ENCODE data around the gene ZNF418.
"Not testable (repeated sequence)": the region's sequence is repeated elsewhere in the genome, so short reads cannot be mapped to it uniquely, and the experiment has no call there.

The ZNF418 gene

DNA sequence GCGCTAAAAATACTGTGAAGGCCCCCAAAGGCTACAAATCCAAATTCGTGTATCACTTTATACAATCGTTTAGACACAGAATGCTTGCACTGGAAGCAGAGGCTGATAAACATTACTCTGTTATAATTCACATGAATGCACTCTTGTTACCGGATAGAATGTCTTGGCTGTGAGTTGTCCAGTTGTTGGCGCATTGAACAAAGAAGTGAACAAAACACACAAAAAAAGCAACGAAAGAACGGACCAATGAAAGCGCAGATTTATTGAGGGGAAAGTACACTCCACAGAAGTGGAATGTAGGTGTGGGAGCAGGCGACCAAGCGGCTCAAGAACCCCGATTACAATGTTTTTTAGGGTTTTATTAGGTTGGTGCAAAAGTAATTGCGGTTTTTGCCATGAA is 529 bp upstream of the ZNF418 start:
- no peak for DNase-seq (ENCODE audit: low read depth in 1 of 2, low spot score in 1 of 2)
- no peak for TF ChIP-seq JUND (IDR thresholded peaks at IDR 0.05; ENCODE audit: low read depth)
- in situ Hi-C loops (cut with HindIII; ENCODE audit: low pct_unique_long_range_greater_than_20kb, low sequenced_read_pairs): no loop called here

DNA sequence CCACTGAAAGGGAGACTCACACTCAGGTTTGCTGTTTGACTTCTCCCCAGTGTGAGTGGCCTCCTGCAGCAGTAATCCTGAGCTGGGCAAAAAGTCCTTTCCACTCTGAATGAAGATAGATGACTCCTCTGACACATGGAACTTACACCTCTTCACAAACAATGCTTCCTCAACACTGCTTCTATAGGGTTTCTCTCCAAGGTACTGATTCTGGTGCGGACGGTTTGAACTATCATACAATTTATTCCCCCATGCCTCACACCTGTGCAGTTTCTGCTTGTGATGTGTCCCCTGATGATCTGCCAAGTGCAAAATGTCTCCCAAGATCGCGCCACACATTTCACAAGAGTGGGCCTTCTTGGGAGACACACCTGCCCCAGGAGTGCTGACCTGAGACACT is 7.6 kb downstream of the ZNF418 start:
- in situ Hi-C loops (cut with HindIII; ENCODE audit: low pct_unique_long_range_greater_than_20kb, low sequenced_read_pairs): no loop called here
- no peak for DNase-seq (ENCODE audit: low read depth in 1 of 2, low spot score in 1 of 2)
- TF ChIP-seq JUND (IDR thresholded peaks at IDR 0.05; ENCODE audit: low read depth): no peak

DNA sequence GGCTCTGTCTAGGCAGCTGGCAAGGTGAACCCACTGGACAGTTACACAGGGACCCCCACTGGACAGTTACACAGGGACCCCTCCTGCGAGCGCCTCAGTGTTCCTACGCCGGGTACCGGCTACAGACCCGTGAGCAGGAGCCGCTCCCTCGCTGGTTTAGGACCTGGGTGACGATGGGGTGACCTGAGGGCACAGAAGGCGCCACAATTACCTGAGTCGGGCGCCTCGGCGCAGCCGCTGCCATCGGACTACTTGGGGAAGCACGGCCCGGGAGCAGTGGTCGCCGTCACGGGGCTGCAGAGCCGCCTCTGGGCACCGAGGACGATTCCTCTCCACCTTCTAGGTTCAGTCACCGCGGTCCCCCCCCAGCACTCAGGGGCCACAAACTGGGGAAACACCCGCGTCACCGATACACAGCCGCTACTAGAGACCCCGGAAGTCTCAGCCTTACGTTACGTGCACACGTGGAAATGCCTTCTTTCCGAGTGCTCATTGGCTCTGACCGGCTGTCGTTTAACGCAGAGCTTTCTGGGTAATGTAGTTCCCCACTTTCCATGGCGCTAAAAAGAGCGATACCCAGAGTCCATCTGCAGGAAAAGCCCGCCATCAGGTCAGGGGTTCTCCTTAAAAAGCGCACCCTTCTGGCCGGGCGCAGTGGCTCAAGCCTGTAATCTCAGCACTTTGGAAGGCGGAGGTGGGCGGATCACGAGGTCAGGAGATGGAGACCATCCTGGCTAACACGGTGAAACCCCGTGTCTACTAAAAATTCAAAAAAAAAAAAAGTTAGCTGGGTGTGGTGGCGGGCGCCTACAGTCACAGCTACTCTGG is 18.8 kb downstream of the ZNF418 start, which contains the start of gene ZNF417:
TSS of gene ZNF417 (minus strand) at position 425 of the 828 bp plus-strand sequence. CDS start at position 244, 181 bp downstream.
- DNase-seq (ENCODE audit: low read depth in 1 of 2, low spot score in 1 of 2): peak; percentile 72 to 93
- in situ Hi-C loops (cut with HindIII; ENCODE audit: low pct_unique_long_range_greater_than_20kb, low sequenced_read_pairs): not testable (repeated sequence)

DNA sequence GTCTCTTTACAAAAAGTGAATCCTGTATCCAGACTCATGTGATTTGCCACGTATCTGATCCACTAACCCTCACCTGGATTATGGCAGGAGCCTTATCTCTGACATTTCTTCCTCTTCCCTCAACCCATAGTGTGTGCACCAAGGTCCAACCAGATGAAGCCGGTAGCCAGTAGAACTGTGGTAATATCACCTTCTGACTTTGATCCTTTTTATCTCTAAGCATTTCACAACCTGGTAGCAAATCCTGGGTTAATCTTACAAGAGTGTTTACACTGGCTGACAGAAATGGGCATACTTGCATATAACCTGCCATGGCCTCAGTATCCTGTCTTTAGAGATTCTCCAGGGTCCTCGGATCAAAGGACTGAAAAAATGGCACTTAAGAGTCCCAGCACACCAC is 20.7 kb downstream of the ZNF418 start:
- in situ Hi-C loops (cut with HindIII; ENCODE audit: low pct_unique_long_range_greater_than_20kb, low sequenced_read_pairs): no loop called here
- no peak for TF ChIP-seq JUND (IDR thresholded peaks at IDR 0.05; ENCODE audit: low read depth)
- no peak for DNase-seq (ENCODE audit: low read depth in 1 of 2, low spot score in 1 of 2)

DNA sequence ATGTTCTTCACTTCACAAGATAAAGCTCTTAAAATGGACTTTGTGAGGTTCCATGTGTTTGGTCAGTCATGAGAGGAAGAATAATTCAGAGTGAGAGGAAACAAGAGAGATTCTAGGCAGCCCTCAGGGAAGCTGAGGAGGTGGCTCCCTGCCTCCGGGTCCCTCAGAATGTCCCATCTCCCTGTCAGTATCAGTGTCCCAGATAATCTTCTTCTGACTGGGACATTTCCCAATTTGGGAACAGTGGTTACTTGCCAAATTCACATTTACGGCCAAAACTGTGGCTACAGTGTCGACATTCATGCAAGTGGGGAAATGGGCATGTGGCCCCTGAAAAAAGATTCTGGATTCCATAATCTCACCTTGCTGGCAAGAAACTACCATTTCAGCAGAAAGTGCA is 27.8 kb downstream of the ZNF418 start:
- in situ Hi-C loops (cut with HindIII; ENCODE audit: low pct_unique_long_range_greater_than_20kb, low sequenced_read_pairs): no loop called here
- TF ChIP-seq JUND (IDR thresholded peaks at IDR 0.05; ENCODE audit: low read depth): no peak
- DNase-seq (ENCODE audit: low read depth in 1 of 2, low spot score in 1 of 2): no peak

DNA sequence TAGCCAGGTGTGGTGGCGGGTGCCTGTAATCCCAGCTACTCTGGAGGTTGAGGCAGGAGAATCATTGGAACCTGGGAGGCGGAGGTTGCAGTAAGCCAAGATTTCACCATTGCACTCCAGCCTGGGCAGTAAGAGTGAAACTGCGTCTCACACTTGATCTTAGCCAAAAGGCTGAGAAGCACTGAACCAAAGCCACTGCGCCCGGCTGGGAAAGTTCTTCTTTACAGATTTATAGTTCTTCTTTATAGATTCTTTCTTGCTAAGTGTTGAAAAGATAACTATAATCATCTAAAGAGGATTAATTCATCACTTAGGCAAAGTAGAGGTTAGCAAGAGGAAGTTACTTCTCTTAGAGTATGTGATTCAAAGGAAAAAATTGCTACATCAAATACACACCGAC is 29.9 kb downstream of the ZNF418 start:
- in situ Hi-C loops (cut with HindIII; ENCODE audit: low pct_unique_long_range_greater_than_20kb, low sequenced_read_pairs): no loop called here
- no peak for DNase-seq (ENCODE audit: low read depth in 1 of 2, low spot score in 1 of 2)
- no peak for TF ChIP-seq JUND (IDR thresholded peaks at IDR 0.05; ENCODE audit: low read depth)

DNA sequence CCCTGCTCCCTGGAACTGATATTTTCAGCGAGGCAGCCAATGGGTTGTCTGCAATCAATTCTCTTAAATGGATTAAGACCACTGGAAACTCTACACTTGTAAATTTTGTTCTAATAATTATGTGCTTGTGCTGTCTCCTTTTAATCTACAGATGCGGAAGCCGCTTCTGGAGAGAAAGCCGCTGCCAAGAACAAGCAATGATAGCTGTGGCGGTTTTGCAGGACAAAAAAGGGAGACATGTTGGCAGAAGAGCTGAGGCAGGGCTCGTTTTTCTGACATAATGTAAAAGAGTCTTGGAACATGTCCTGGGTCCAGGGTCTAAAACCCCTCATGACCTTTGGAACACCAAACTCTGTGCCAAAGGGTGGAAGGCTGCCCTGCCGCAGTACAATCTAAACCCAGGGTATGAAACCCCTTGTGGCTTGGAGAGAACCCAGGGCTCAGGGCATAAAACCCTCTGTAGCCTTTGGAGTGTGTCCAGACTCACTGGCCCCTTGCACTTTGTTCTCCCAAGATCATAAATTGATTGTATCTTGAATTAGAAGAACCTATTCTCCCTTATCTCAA is 31.5 kb downstream of the ZNF418 start:
- in situ Hi-C loops (cut with HindIII; ENCODE audit: low pct_unique_long_range_greater_than_20kb, low sequenced_read_pairs): no loop called here

DNA sequence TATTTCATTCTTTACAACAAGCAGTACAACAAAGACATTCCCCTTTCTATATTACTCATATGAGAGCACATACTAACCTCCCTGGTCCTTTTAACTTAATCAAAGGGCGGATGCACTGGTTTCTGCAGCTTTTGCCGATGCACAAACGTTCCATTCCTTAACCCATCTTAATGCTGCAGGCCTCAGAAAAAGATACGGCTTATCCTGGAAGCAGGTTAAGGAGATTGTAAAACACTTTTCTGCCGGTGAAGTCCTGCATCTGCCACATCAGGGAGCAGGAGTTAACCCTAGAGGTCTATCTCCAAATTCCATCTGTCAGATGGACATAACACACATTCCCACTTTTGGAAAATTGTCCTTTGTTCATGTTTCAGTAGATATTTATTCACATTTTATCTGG is 34.9 kb downstream of the ZNF418 start:
- no peak for DNase-seq (ENCODE audit: low read depth in 1 of 2, low spot score in 1 of 2)
- in situ Hi-C loops (cut with HindIII; ENCODE audit: low pct_unique_long_range_greater_than_20kb, low sequenced_read_pairs): no loop called here
- TF ChIP-seq JUND (IDR thresholded peaks at IDR 0.05; ENCODE audit: low read depth): no peak

More for the DNA sequence above, 31.5 kb downstream of the ZNF418 start:
- TF ChIP-seq JUND (IDR thresholded peaks at IDR 0.05; ENCODE audit: low read depth): no peak
- no peak for DNase-seq (ENCODE audit: low read depth in 1 of 2, low spot score in 1 of 2)

DNA sequence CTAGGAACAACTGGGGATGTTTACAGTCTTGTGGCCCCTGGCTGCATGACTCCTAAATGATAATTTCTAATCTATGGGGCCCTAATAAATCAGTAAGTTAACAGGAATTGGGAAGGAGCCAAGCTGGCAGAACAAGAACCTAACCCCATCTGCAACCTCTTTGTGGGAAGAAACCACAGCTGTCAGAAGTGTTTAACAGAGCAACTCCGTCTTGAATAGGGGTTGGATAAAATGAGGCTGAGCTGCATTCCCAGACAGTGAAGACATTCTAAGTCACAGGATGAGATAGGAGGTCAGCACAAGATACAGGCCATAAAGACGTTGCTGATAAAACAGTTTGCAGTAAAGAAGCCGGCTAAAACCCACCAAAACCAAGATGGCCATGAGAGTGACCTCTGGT is 44.5 kb downstream of the ZNF418 start:
- DNase-seq (ENCODE audit: low read depth in 1 of 2, low spot score in 1 of 2); in situ Hi-C loops (cut with HindIII; ENCODE audit: low pct_unique_long_range_greater_than_20kb, low sequenced_read_pairs): not testable (repeated sequence)

DNA sequence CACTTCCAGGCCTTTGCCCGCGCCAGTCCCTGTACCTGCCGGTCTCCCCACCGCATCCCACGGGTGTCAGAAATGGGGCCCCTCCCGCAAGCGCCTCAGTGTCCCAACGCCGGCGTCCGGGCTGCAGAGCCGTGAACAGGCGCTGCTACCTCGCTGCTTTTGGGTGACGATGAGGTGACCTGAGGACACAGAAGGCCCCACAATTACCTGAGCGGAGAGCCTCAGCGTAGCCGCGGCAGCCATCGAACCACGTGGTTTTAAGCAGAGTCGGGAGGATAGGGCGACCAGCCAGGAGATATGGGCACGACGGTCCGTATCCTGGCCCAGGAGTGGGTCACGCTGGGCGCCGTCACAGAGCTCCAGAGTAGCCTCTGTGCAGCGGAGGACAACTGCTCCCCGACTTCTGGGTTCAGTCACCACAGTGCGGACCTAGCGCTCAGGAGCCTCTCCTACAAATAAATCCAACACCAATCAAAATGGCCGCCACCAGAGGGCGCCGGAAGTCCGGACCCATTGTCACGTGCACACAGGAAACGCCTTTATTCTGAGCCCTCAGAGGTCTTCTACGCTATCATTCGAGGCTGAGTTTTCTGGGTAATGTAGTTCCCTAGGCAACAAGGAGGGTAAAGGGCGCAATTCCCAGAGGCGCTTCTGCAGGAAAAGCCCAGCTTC is 46.5 kb downstream of the ZNF418 start, which contains the start of gene ZNF814:
TSS of gene ZNF814 (minus strand) at position 478 of the 672 bp plus-strand sequence. CDS start at position 243, 235 bp downstream.
- in situ Hi-C loops (cut with HindIII; ENCODE audit: low pct_unique_long_range_greater_than_20kb, low sequenced_read_pairs): no loop called here
- TF ChIP-seq JUND (IDR thresholded peaks at IDR 0.05; ENCODE audit: low read depth): no peak
- peak; percentile 44 to 92 for DNase-seq (ENCODE audit: low read depth in 1 of 2, low spot score in 1 of 2)

DNA sequence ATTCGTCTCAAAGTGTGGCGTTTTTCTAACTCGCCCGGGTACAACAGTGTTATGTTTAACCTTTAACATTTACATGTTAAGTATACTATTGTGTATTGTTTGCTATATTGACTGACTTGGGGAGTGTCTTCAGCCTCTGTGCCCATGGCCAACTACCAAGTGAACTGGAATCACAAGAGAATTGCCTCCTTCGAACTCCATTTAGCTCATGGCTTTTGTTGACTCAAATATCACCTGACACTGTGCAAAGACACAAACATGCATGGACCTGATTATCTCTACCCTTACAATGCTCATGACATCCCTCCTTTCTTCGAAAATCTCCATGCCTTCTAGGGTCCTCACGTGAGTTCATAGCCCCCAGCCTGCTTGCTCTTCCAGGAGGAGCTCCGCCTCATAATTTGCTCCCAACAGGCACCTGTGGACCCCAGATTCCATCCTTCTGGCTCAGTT is 47.1 kb downstream of the ZNF418 start:
- peak in 1 of 2 experiments; percentile 29 for DNase-seq (ENCODE audit: low read depth in 1 of 2, low spot score in 1 of 2)
- in situ Hi-C loops (cut with HindIII; ENCODE audit: low pct_unique_long_range_greater_than_20kb, low sequenced_read_pairs): no loop called here
- no peak for TF ChIP-seq JUND (IDR thresholded peaks at IDR 0.05; ENCODE audit: low read depth)

DNA sequence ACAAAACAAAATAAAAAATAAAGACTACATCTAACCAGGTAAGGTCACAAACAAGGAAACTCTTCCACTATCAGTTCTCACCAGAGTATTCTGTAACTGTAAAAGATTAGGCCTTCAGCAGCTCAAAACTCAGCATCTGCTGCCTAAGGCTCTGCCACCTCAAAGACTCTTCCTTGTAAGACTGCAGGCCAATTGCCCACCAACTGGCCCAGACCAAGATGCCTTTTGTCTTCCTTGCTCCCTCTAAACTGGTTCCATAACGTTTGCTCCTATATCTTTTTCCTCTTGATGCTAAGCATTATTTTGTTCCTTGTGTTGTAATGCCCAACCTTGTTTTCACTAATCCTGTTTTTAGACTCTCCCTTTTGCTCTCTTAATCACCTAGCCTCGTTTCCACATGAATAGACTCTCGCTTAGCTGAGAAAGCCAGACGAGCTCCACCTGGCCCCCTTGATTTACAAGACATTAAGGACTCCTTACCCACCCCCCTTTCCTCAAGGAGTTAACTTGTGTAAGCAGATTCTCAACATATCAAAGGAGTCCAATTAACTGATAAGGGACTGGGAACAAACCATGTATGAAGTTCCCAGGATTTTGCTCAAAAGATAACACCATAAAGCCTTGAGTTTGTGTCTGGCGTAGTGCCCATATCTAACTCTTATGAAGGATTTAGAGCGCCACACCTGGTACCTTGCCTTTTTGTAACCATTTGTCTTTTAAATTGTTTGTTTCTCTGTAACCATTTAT is 47.8 kb downstream of the ZNF418 start:
- no peak for TF ChIP-seq JUND (IDR thresholded peaks at IDR 0.05; ENCODE audit: low read depth)
- peak in 1 of 2 experiments; percentile 39 for DNase-seq (ENCODE audit: low read depth in 1 of 2, low spot score in 1 of 2)
- in situ Hi-C loops (cut with HindIII; ENCODE audit: low pct_unique_long_range_greater_than_20kb, low sequenced_read_pairs): no loop called here

All from T47D (cell line).